A673 (cell line): Measurements from ENCODE around the gene LRRC43. TPM values are rescaled to one million over a fixed set of nuclear protein-coding genes. Genes with fewer than 3 reads are reported as not detected.

Experiments used
- BruUV-seq: library from RNA; stranded (reverse); fragments of 400-500 nt; replicated peaks from 2 replicates; lab custom pipeline; 2021; lab: Mats Ljungman, UMichigan
- CTCF ChIA-PET: fragments of 300-600 bp; sonication (Branson Sonifier 250); formaldehyde crosslinking; loops from one replicate; lab custom pipeline; 2022; ENCODE audit warnings: antibody characterized with exemption; lab: Charles Lee
- POLR2A ChIA-PET: fragments of 300-600 bp; sonication (Branson Sonifier 250); formaldehyde crosslinking; loops from one replicate; lab custom pipeline; 2022; ENCODE audit warnings: antibody characterized with exemption; ENCODE audit not compliant: low non-redundant PET; lab: Charles Lee
- DNase-seq: peaks from one replicate; pipeline ENCODE4 v3.0.0-alpha.2; 2015; ENCODE audit warnings: low spot score
- H3K27ac ChIP-seq: fragments of 200-600 bp; sonication (generic); 2 replicates; pipeline ENCODE4 v1.5.1; 2016; ENCODE audit warnings: mixed run types, low read depth, mild to moderate bottlenecking, mixed read lengths, antibody characterized with exemption, low read length; ENCODE audit not compliant: poor library complexity, severe bottlenecking
- H3K27me3 ChIP-seq: fragments of 200-600 bp; sonication (generic); replicated peaks from 2 replicates; pipeline ENCODE4 v1.6.1; 2017; ENCODE audit warnings: mixed run types, low read depth, mild to moderate bottlenecking, mixed read lengths, antibody characterized with exemption, low read length; ENCODE audit not compliant: insufficient read depth, poor library complexity
- H3K36me3 ChIP-seq: fragments of 200-600 bp; sonication (generic); 2 replicates; pipeline ENCODE4 v1.6.1; 2016; ENCODE audit warnings: mixed run types, mild to moderate bottlenecking, mixed read lengths, antibody characterized with exemption, low read length; ENCODE audit not compliant: insufficient read depth, poor library complexity, severe bottlenecking
- H3K4me1 ChIP-seq: fragments of 200-600 bp; sonication (generic); 2 replicates; pipeline ENCODE4 v1.6.1; 2017; ENCODE audit warnings: mixed run types, mild to moderate bottlenecking, mixed read lengths, antibody characterized with exemption, low read length; ENCODE audit not compliant: insufficient read depth, poor library complexity, severe bottlenecking
- H3K4me3 ChIP-seq: fragments of 200-600 bp; sonication (generic); 2 replicates; pipeline ENCODE4 v1.5.1; 2016; ENCODE audit warnings: low read depth, mixed run types, mild to moderate bottlenecking, mixed read lengths, low read length; ENCODE audit not compliant: poor library complexity, severe bottlenecking
- H3K9me3 ChIP-seq: fragments of 200-600 bp; sonication (generic); 2 replicates; pipeline ENCODE4 v1.6.1; 2016; ENCODE audit warnings: mixed run types, low read depth, mild to moderate bottlenecking, mixed read lengths, antibody characterized with exemption, low read length; ENCODE audit not compliant: poor library complexity, severe bottlenecking
- EZH2 ChIP-seq: fragments of 200-600 bp; sonication (generic); IDR thresholded peaks from 2 replicates; pipeline ENCODE4 v1.6.1; 2017; ENCODE audit warnings: borderline replicate concordance, low read depth, mild to moderate bottlenecking, mixed read lengths, antibody characterized with exemption, low read length; ENCODE audit not compliant: poor library complexity, severe bottlenecking
- intact Hi-C: fragments of 100-400 bp; cut with micrococcal nuclease; formaldehyde crosslinking; loops from one replicate; pipeline ENCODE4 v1.10.0; 2022; ENCODE audit not compliant: unreplicated experiment
- total RNA-seq: library from RNA; stranded (reverse); gene quantifications from 2 replicates; pipeline ENCODE4 v1.2.3, GENCODE V29; 2021
- TF ChIP-seq, protein P1 (sequence below): fragments of 300-800, 200-600 bp; sonication (generic); conservative IDR thresholded peaks from 2 replicates; pipeline ENCODE4 v1.5.1; 2017; ENCODE audit warnings: low read depth, mild to moderate bottlenecking, antibody characterized with exemption, low read length, moderate library complexity, mixed read lengths

LRRC43 gene
- total RNA-seq, 1 experiment from 2014 or later = not detected

GRCh38 chr12:122152754-122153153 is 30.2 kb upstream of the LRRC43 start:
- intact Hi-C loops = no loop called here
- Histone ChIP-seq H3K27me3 (no peaks in the 10 kb centered on the region), H3K4me1 (no peaks in the 10 kb centered on the region), H3K27ac (no peak overlapping the region), H3K4me3 (no peak overlapping the region), H3K9me3 (no peaks in the 10 kb centered on the region), H3K36me3 (no peaks in the 10 kb centered on the region)
- ChIA-PET POLR2A (no interaction called here), CTCF (no interaction called here)
- TF ChIP-seq, protein P1, sequence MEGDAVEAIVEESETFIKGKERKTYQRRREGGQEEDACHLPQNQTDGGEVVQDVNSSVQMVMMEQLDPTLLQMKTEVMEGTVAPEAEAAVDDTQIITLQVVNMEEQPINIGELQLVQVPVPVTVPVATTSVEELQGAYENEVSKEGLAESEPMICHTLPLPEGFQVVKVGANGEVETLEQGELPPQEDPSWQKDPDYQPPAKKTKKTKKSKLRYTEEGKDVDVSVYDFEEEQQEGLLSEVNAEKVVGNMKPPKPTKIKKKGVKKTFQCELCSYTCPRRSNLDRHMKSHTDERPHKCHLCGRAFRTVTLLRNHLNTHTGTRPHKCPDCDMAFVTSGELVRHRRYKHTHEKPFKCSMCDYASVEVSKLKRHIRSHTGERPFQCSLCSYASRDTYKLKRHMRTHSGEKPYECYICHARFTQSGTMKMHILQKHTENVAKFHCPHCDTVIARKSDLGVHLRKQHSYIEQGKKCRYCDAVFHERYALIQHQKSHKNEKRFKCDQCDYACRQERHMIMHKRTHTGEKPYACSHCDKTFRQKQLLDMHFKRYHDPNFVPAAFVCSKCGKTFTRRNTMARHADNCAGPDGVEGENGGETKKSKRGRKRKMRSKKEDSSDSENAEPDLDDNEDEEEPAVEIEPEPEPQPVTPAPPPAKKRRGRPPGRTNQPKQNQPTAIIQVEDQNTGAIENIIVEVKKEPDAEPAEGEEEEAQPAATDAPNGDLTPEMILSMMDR = no peak
- no peak for TF ChIP-seq EZH2
- no TSS peak for BruUV-seq
- DNase-seq = no peak

- Histone ChIP-seq H3K36me3 (no peaks in the 10 kb centered on the region), H3K9me3 (no peaks in the 10 kb centered on the region), H3K27me3 (no peaks in the 10 kb centered on the region), H3K4me3 (no peak overlapping the region), H3K4me1 (no peaks in the 10 kb centered on the region), H3K27ac (no peak overlapping the region)
- no peak for DNase-seq
- TF ChIP-seq, protein P1 = no peak
- no peak for TF ChIP-seq EZH2
- CTCF ChIA-PET = interaction anchor here (0.7 kb wide), 1 partner anchor 33 kb away, joined by 5 read pairs; no protein-coding TSS in a partner anchor
- POLR2A ChIA-PET = no interaction called here
- no TSS peak for BruUV-seq
- intact Hi-C loops = no loop called here
These were observed 27.2 kb upstream of the LRRC43 start for GRCh38 chr12:122155705-122156104.

GRCh38 chr12:122158700-122159285 is 24.1 kb upstream of the LRRC43 start:
- Histone ChIP-seq H3K36me3 (no peaks in the 10 kb centered on the region), H3K4me3 (no peak overlapping the region), H3K27me3 (no peaks in the 10 kb centered on the region), H3K9me3 (no peaks in the 10 kb centered on the region), H3K27ac (no peak overlapping the region), H3K4me1 (no peaks in the 10 kb centered on the region)
- intact Hi-C loops = no loop called here
- POLR2A ChIA-PET = no interaction called here
- DNase-seq = no peak
- no TSS peak for BruUV-seq
- CTCF ChIA-PET = no interaction called here
- TF ChIP-seq, protein P1 = no peak
- TF ChIP-seq EZH2 = no peak
